NCI-H345 (cell line): Measurements from ENCODE around the gene PNMT.
A peak's percentile ranks its signal among the peaks of the same experiment; 100 is the strongest.

Experiments
- DNase-seq: peaks from one replicate; lab custom pipeline; 2025; lab: John Stamatoyannopoulos, UW

Gene PNMT

GRCh38 chr17:39653662-39654331 is 14.5 kb upstream of the PNMT start:
- peak; percentile 18 for DNase-seq

GRCh38 chr17:39655105-39655504 is 13.1 kb upstream of the PNMT start:
- DNase-seq = no peak

- DNase-seq = no peak
Observed at GRCh38 chr17:39658346-39658745, 9.9 kb upstream of the PNMT start.

- DNase-seq = no peak
Observed at GRCh38 chr17:39658760-39659159, 9.5 kb upstream of the PNMT start.

GRCh38 chr17:39659279-39660010 is 8.8 kb upstream of the PNMT start:
- no peak for DNase-seq

GRCh38 chr17:39660011-39660360 is 8.3 kb upstream of the PNMT start:
- no peak for DNase-seq

- DNase-seq = no peak
Observed at GRCh38 chr17:39660397-39661385, 7.6 kb upstream of the PNMT start.

GRCh38 chr17:39661744-39662541 is 6.3 kb upstream of the PNMT start:
- no peak for DNase-seq

- DNase-seq = no peak
Observed at GRCh38 chr17:39662551-39663339, 5.5 kb upstream of the PNMT start.

GRCh38 chr17:39663340-39663687 is 4.9 kb upstream of the PNMT start:
- DNase-seq = no peak

GRCh38 chr17:39663688-39664580 is 4.3 kb upstream of the PNMT start:
- DNase-seq = no peak

GRCh38 chr17:39664581-39665561 is 3.4 kb upstream of the PNMT start, which contains the start of gene TCAP:
Gene TCAP (plus strand): TSS chr17:39665349. CDS start chr17:39665360, 11 bp downstream.
- no peak for DNase-seq

GRCh38 chr17:39665642-39666224 is 2.5 kb upstream of the PNMT start:
- DNase-seq = peak; percentile 64

- no peak for DNase-seq
Observed at GRCh38 chr17:39666231-39666600, 2.0 kb upstream of the PNMT start.

- no peak for DNase-seq
Observed at GRCh38 chr17:39666601-39667261, 1.5 kb upstream of the PNMT start.

- no peak for DNase-seq
Observed at GRCh38 chr17:39667262-39667944, 850 bp upstream of the PNMT start.
